Activated CD8-positive, alpha-beta T cell treated with anti-CD3 and anti-CD28 coated beads, Interleukin-2, amount 10 ng/mL, durations not matched to agents 7 days and 5 days (primary cell): Measurements from ENCODE around the gene FLNB. TPM values are rescaled to one million over a fixed set of nuclear protein-coding genes. Genes with fewer than 3 reads are reported as not detected.
A peak's percentile ranks its signal among the peaks of the same experiment; 100 is the strongest.

Source experiments
- ATAC-seq: fragments of 150-1000 bp; cut with Tn5 transposase; one replicate; pipeline ENCODE4 v1.10.0; 2021; ENCODE audit warnings: moderate library complexity
- CTCF ChIA-PET: fragments of 350-600 bp; sonication (Branson Sonifier 250); formaldehyde crosslinking; loops from one replicate; lab custom pipeline; 2021; ENCODE audit warnings: antibody characterized with exemption; lab: Charles Lee
- POLR2A ChIA-PET: fragments of 350-600 bp; sonication (Branson Sonifier 250); formaldehyde crosslinking; loops from one replicate; lab custom pipeline; 2021; ENCODE audit warnings: antibody characterized with exemption; lab: Charles Lee
- DNase-seq: peaks from one replicate; pipeline ENCODE4 v3.0.0-alpha.2; 2020
- H3K27ac Mint-ChIP-seq: one replicate; pipeline ENCODE4 v1.8.0; 2021; ENCODE audit warnings: mild to moderate bottlenecking, mixed read lengths
- H3K27me3 Mint-ChIP-seq: one replicate; pipeline ENCODE4 v1.8.0; 2021; ENCODE audit warnings: low read depth, mixed read lengths
- H3K36me3 Mint-ChIP-seq: one replicate; pipeline ENCODE4 v1.8.0; 2021; ENCODE audit warnings: low read depth, mixed read lengths
- H3K4me1 Mint-ChIP-seq: one replicate; pipeline ENCODE4 v1.8.0; 2021; ENCODE audit warnings: low read depth, mixed read lengths
- H3K4me3 Mint-ChIP-seq: one replicate; pipeline ENCODE4 v1.8.0; 2021; ENCODE audit warnings: mild to moderate bottlenecking, mixed read lengths
- H3K9me3 Mint-ChIP-seq: one replicate; pipeline ENCODE4 v1.8.0; 2022; ENCODE audit warnings: mixed read lengths; ENCODE audit not compliant: insufficient read depth
- total RNA-seq, 2 experiments: library from RNA; stranded (reverse); gene quantifications; one replicate each; pipeline ENCODE4 v1.2.3, GENCODE V29; 2021

FLNB gene
- total RNA-seq, 2 experiments from 2014 or later: 14.1 to 15.9 TPM

DNA sequence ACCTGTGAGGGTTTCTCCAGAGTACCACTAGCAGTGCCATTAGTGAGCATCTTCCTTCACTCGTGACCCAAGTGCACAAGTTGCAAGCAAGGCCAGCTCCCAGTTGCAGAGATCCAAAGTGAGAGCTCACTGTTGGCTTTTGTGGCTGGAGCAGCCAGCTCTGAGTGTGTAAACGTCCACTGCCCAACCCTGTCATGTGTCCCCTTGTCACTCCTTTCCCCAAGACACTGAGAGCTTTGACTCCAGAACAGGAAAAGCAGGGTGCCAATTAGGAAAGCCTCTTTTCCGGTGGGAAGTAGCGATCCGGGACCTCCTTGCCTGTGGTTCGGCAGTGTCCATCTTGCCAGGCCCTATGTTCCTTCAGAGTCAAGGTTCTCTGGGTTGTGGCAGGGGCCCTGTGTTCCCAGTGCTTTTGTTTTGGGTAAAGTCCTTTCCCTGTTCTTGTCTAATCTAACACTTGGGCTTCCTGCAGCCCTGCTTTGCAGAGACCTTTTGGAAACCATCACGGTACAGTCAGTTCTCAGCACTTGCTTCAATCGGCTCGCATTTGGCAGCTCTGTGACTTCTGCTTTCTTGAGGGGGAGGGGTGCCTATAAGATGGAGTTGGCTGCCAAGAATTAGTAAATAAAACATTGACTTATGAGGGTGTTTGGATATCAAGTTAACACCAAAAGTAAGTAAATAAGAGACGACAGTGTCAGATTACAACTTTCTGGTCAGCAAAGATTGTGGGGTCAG, 112.0 kb downstream of the FLNB start:
- CTCF ChIA-PET: interaction anchor here (1.3 kb wide), 1 partner anchor 113 kb away, joined by 3 read pairs; no protein-coding TSS in a partner anchor
- peaks cover 6% of the 10 kb centered on the region for H3K36me3 Mint-ChIP-seq
- no peak for DNase-seq
- H3K4me1 Mint-ChIP-seq: peaks cover 24% of the 10 kb centered on the region
- no peaks in the 10 kb centered on the region for H3K9me3 Mint-ChIP-seq
- no peak for ATAC-seq
- H3K27ac Mint-ChIP-seq: no peak overlapping the region
- H3K27me3 Mint-ChIP-seq: no peaks in the 10 kb centered on the region
- H3K4me3 Mint-ChIP-seq: no peak overlapping the region
- POLR2A ChIA-PET: no interaction called here

DNA sequence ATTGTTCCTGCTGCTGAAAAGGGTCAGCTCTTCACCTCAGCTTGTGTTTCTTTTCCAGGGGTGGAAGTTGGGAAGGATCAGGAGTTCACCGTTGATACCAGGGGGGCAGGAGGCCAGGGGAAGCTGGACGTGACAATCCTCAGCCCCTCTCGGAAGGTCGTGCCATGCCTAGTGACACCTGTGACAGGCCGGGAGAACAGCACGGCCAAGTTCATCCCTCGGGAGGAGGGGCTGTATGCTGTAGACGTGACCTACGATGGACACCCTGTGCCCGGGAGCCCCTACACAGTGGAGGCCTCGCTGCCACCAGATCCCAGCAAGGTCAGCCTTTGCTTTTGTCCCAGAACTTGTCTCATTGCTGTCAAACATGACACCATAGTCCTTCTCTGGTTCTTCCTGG, 113.0 kb downstream of the FLNB start:
- no peak overlapping the region for H3K4me3 Mint-ChIP-seq
- CTCF ChIA-PET: interaction anchor here (1.3 kb wide), 1 partner anchor 114 kb away, joined by 3 read pairs; no protein-coding TSS in a partner anchor
- H3K27ac Mint-ChIP-seq: no peak overlapping the region
- H3K4me1 Mint-ChIP-seq: peaks cover 15% of the 10 kb centered on the region
- ATAC-seq (no peak), DNase-seq (no peak)
- H3K27me3 Mint-ChIP-seq: no peaks in the 10 kb centered on the region
- H3K9me3 Mint-ChIP-seq: no peaks in the 10 kb centered on the region
- POLR2A ChIA-PET: no interaction called here
- peaks cover 5% of the 10 kb centered on the region for H3K36me3 Mint-ChIP-seq

DNA sequence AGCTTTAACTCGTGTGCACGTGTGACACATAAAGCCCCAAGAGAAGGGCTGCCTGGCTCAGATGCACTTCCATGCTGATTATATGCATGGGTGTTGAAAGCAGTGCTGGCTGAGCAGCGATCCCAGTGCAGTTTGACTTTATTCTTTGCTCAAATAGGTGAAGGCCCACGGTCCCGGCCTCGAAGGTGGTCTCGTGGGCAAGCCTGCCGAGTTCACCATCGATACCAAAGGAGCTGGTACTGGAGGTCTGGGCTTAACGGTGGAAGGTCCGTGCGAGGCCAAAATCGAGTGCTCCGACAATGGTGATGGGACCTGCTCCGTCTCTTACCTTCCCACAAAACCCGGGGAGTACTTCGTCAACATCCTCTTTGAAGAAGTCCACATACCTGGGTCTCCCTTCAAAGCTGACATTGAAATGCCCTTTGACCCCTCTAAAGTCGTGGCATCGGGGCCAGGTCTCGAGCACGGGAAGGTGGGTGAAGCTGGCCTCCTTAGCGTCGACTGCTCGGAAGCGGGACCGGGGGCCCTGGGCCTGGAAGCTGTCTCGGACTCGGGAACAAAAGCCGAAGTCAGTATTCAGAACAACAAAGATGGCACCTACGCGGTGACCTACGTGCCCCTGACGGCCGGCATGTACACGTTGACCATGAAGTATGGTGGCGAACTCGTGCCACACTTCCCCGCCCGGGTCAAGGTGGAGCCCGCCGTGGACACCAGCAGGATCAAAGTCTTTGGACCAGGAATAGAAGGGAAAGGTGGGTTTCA, 114.9 kb downstream of the FLNB start:
- ATAC-seq: no peak
- Mint-ChIP-seq H3K9me3 (no peaks in the 10 kb centered on the region), H3K27me3 (no peaks in the 10 kb centered on the region), H3K36me3 (peaks cover 13% of the 10 kb centered on the region), H3K4me1 (no peaks in the 10 kb centered on the region), H3K4me3 (no peak overlapping the region), H3K27ac (no peak overlapping the region)
- ChIA-PET POLR2A (no interaction called here), CTCF (interaction anchor here (0.9 kb wide), 1 partner anchor 44 kb away, joined by 3 read pairs; no protein-coding TSS in a partner anchor)
- no peak for DNase-seq

DNA sequence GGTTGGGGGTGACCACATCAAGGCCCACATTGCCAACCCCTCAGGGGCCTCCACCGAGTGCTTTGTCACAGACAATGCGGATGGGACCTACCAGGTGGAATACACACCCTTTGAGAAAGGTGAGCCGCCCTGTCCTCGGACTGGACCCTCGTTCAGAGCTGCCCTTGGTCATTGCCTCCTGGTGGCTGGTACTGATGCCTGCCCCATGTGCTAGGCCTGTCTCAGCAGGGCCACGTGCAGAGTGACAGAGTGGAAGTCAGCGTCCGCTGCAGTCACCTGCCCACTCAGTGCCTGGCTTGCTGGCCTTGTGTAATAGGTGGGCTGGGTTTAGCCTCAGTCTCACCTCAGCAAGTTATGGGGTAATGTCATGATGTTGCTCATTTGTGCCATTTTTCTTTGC, 116.2 kb downstream of the FLNB start:
- DNase-seq (no peak), ATAC-seq (no peak)
- peaks cover 20% of the 10 kb centered on the region for H3K36me3 Mint-ChIP-seq
- ChIA-PET CTCF (no interaction called here), POLR2A (no interaction called here)
- H3K4me3 Mint-ChIP-seq: no peak overlapping the region
- no peaks in the 10 kb centered on the region for H3K27me3 Mint-ChIP-seq
- H3K4me1 Mint-ChIP-seq: peaks cover 10% of the 10 kb centered on the region
- H3K9me3 Mint-ChIP-seq: no peaks in the 10 kb centered on the region
- no peak overlapping the region for H3K27ac Mint-ChIP-seq

DNA sequence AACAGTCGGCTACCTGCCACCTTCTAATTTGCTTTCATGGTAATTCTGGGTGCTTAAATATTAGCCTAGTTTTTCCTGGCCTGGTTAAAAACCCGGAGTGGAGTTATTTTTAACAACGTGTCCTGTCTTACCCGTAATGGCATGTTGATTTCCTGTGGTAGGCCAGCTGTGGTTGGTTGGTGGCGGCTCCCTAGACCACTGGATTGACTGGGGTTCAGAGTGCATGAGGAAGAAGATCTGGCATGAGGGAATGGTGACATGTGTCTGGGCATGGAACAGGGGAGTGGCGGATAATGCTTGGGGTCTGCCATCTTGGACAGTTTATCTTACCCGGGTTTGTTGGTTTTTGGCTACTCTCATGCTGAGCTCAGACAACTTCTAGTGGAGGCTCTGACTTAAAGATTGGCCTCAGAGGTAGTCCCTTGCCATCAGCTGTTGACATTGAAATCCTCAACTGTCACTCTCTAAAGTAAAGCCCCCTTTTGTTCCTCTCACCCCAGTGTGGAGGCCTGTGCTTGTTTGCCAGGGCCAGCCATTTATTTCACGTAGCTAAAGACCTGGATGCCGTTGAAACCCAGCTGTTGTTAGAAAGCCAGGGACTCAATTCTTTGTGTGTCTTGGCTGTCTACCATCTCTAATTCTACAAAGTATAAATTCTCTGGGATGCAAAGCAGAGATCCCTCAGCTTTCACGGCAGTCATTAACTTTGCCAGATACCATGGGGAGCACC, 121.0 kb downstream of the FLNB start:
- POLR2A ChIA-PET: no interaction called here
- Mint-ChIP-seq H3K36me3 (peaks cover 24% of the 10 kb centered on the region), H3K27me3 (no peaks in the 10 kb centered on the region), H3K4me1 (peaks cover 13% of the 10 kb centered on the region), H3K27ac (no peak overlapping the region), H3K9me3 (no peaks in the 10 kb centered on the region), H3K4me3 (no peak overlapping the region)
- no peak for ATAC-seq
- CTCF ChIA-PET: interaction anchor here (0.9 to 1.5 kb wide), 2 partner anchors 49 to 122 kb away, joined by 3 to 4 read pairs; no protein-coding TSS in a partner anchor
- peak; percentile 26 for DNase-seq

DNA sequence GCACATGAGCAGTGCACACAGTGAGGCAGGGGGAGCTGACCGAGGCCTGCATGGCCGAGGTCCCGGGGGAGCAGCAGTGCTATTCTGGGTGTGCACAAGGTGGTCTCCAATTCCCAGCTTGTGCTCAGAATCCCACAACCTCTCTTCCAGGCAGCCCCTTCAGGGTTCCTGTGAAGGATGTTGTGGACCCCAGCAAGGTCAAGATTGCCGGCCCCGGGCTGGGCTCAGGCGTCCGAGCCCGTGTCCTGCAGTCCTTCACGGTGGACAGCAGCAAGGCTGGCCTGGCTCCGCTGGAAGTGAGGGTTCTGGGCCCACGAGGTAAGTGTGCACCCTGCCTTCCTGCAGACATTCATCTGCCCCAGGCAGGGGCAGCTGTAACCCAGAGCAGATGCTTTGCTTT, 122.4 kb downstream of the FLNB start:
- peaks cover 13% of the 10 kb centered on the region for H3K4me1 Mint-ChIP-seq
- no peaks in the 10 kb centered on the region for H3K9me3 Mint-ChIP-seq
- CTCF ChIA-PET: interaction anchor here (1.0 kb wide), 1 partner anchor 36 kb away, joined by 3 read pairs; no protein-coding TSS in a partner anchor

DNA sequence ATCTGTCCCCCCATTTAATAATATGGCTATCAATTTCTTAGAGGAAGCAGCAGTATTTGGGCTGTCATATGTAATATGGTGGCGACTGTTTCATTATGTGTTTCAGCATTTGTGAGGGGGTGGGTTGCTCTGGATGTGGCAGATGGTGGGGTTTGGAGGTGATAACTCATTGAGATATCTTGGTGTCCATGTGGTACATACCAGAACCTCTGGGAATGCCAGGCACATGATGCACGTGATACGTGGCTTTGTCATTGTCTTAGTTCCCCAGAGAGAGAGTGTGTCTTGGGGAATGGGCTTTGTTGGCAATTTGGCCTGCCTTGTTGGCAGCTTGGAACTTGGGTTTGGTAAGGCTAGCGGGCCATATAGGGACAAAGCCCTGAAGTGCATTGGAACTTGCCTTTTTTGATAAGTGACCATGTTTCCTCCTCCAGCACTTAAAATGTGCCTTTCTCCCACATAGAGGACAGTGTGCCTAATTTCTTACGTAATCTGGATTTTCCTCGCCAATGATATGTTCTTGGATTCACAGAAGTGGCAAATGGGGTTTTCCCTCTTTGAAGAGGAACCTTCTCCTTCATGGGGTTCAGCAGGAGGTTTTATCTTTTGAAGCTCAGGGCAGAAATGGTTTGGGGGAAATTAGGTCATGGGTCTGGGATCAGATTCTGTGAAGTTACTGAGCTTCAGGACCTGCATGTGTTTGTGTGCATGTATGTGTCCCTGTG, 123.0 kb downstream of the FLNB start:
- H3K27ac Mint-ChIP-seq: no peak overlapping the region

More for the DNA sequence above, 122.4 kb downstream of the FLNB start:
- Mint-ChIP-seq H3K4me3 (no peak overlapping the region), H3K27ac (no peak overlapping the region), H3K27me3 (no peaks in the 10 kb centered on the region), H3K36me3 (peaks cover 22% of the 10 kb centered on the region)
- ATAC-seq (no peak), DNase-seq (no peak)
- POLR2A ChIA-PET: no interaction called here

DNA sequence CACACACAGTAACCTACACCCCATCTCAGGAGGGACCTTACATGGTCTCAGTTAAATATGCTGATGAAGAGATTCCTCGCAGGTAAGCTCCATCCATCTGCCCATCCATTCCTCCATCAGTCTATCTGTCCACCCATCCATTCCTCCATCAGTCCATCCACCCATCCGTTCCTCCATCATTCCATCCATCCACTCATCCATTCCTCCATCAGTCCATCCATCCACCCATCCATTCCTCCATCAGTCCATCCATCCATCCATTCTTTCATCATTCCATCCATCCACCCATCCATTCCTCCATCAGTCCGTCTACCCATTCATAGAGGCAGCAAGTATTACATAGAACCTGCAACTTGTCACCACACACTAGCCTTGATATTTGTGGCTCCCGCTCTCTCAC, 124.6 kb downstream of the FLNB start:
- DNase-seq (no peak), ATAC-seq (no peak)
- CTCF ChIA-PET: interaction anchor here (0.9 to 1.8 kb wide), 2 partner anchors 34 to 125 kb away, joined by 4 to 6 read pairs; no protein-coding TSS in a partner anchor
- H3K9me3 Mint-ChIP-seq: no peaks in the 10 kb centered on the region
- no peak overlapping the region for H3K27ac Mint-ChIP-seq
- H3K4me1 Mint-ChIP-seq: peaks cover 13% of the 10 kb centered on the region
- POLR2A ChIA-PET: interaction anchor here (0.6 kb wide), 1 partner anchor 143 kb away, joined by 3 read pairs; no protein-coding TSS in a partner anchor
- no peak overlapping the region for H3K4me3 Mint-ChIP-seq
- H3K36me3 Mint-ChIP-seq: peaks cover 14% of the 10 kb centered on the region
- no peaks in the 10 kb centered on the region for H3K27me3 Mint-ChIP-seq

More for the DNA sequence above, 123.0 kb downstream of the FLNB start:
- ChIA-PET POLR2A (no interaction called here), CTCF (interaction anchor here (0.6 to 1.8 kb wide), 4 partner anchors 13 to 46 kb away, joined by 3 to 6 read pairs (median 4); no protein-coding TSS in a partner anchor)
- no peaks in the 10 kb centered on the region for H3K27me3 Mint-ChIP-seq
- H3K4me3 Mint-ChIP-seq: no peak overlapping the region
- peaks cover 20% of the 10 kb centered on the region for H3K36me3 Mint-ChIP-seq
- peaks cover 13% of the 10 kb centered on the region for H3K4me1 Mint-ChIP-seq
- DNase-seq: no peak
- ATAC-seq: no peak
- H3K9me3 Mint-ChIP-seq: no peaks in the 10 kb centered on the region

DNA sequence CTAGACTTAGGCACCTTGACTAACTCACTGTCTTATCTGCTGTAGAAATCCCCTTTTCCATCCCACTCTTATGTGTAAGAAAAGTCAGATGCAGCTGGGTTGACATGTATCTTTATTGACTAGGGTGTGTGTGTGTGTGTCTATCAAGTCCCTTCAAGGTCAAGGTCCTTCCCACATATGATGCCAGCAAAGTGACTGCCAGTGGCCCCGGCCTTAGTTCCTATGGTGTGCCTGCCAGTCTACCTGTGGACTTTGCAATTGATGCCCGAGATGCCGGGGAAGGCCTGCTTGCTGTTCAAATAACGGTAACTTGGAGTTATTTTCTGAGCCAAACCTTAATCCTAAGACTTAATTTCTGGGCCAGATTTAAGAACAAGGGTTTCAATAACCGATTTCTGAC, 126.2 kb downstream of the FLNB start:
- no peak overlapping the region for H3K4me3 Mint-ChIP-seq
- CTCF ChIA-PET: interaction anchor here (1.1 kb wide), 1 partner anchor 34 kb away, joined by 3 read pairs; no protein-coding TSS in a partner anchor
- H3K27ac Mint-ChIP-seq: no peak overlapping the region
- H3K27me3 Mint-ChIP-seq: no peaks in the 10 kb centered on the region
- ATAC-seq (no peak), DNase-seq (no peak)
- POLR2A ChIA-PET: no interaction called here
- H3K4me1 Mint-ChIP-seq: peaks cover 2% of the 10 kb centered on the region
- peaks cover 5% of the 10 kb centered on the region for H3K36me3 Mint-ChIP-seq
- no peaks in the 10 kb centered on the region for H3K9me3 Mint-ChIP-seq

DNA sequence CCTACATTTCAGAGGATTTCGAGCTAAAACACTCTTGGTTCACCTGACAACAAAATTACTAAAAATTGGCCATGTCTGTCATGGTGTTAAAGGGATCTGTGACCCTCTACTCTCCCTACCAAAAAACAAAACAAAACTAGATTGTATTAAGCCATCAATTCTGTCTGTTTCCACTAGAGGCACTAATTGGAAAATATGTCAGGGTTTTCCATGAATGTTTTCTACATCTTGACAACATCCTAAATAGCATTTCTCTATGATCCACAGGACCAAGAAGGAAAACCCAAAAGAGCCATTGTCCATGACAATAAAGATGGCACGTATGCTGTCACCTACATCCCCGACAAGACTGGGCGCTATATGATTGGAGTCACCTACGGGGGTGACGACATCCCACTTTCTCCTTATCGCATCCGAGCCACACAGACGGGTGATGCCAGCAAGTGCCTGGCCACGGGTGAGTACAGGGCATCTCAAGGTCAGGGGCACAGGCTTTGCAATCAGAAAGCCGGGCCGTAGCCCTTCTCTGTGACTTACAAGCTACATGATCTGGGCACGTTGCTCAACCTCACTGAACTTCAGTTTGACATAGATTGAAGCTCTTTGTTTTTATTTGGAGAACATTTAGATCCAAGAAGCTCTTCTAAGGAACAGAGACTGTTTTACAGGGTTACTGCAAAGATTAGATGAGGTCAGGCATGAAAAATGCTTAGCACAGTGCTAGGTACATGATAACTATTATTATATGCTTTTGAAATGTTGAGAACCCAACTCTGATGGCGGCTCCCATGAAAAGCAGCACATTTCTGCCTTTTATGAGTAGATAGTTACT, 127.7 kb downstream of the FLNB start:
- ATAC-seq (no peak), DNase-seq (no peak)
- CTCF ChIA-PET: interaction anchor here (0.6 to 1.8 kb wide), 5 partner anchors 20 to 128 kb away, joined by 3 to 5 read pairs (median 3); partner anchors contain the start of gene FLNB
- Mint-ChIP-seq H3K36me3 (peaks cover 5% of the 10 kb centered on the region), H3K27ac (no peak overlapping the region), H3K27me3 (no peaks in the 10 kb centered on the region), H3K4me1 (no peaks in the 10 kb centered on the region), H3K9me3 (no peaks in the 10 kb centered on the region), H3K4me3 (no peak overlapping the region)
- POLR2A ChIA-PET: no interaction called here
